Thyroid gland (tissue), 4 donors: ENCODE data around the gene CIAO2B.
A peak's percentile ranks its signal among the peaks of the same experiment; 100 is the strongest.

ENCODE experiments used
- POLR2A ChIP-seq, 2 donors: fragments of 450-650 bp; IDR thresholded peaks; one replicate each; pipeline ENCODE4 v1.6.1; 2017; ENCODE audit warnings: antibody characterized with exemption in 2 of 2, mild to moderate bottlenecking in 2 of 2, moderate library complexity in 1 of 2
- TF ChIP-seq, protein P1 (sequence below), 6 experiments: fragments of 200-600 bp in 3 of 6; fragments of 450-650 bp in 3 of 6; sonication (generic) in 3 of 6; IDR thresholded peaks; one replicate each; pipeline ENCODE4 v1.5.1; 2016 to 2019; ENCODE audit warnings: antibody characterized with exemption in 6 of 6, mild to moderate bottlenecking in 2 of 6, inconsistent platforms in 1 of 6, moderate library complexity in 1 of 6

DNA sequence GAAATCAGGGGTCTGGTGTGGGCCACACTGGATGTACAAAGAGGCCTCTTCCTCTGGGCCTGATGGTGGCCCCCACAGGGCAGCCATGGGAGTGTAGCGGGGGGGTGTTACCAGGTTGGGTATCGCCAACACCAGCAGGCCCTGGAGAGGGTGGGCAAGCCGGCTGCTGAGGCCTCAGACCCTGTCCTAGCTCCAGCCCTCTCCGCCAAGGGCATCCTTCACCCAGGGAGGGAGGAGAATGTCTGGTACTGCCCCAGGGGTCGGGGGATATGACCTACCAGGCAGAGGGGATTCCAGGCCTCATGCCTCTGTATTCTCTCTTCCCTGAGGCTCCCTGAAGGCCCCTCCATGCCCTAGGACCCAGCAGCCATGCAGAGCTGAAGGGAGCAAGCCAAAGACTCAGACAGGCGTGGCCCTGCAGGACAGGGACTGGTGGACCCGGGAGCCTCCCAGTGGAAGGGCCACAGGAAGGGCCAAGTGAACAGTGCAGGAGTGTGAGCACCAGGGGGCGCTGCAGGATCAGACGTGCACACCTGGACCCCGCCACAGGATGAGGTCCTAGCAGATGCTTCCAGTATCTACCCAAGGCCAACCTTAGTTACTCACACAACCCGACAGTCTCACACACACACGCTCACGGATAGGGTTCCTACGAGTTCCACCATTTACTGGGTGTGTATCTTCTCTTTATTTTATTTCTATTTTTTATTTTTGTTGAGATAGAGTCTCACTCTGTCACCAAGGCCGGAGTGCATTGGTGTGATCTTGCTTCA lies 43.3 kb upstream of the CIAO2B start:
- TF ChIP-seq, protein P1, sequence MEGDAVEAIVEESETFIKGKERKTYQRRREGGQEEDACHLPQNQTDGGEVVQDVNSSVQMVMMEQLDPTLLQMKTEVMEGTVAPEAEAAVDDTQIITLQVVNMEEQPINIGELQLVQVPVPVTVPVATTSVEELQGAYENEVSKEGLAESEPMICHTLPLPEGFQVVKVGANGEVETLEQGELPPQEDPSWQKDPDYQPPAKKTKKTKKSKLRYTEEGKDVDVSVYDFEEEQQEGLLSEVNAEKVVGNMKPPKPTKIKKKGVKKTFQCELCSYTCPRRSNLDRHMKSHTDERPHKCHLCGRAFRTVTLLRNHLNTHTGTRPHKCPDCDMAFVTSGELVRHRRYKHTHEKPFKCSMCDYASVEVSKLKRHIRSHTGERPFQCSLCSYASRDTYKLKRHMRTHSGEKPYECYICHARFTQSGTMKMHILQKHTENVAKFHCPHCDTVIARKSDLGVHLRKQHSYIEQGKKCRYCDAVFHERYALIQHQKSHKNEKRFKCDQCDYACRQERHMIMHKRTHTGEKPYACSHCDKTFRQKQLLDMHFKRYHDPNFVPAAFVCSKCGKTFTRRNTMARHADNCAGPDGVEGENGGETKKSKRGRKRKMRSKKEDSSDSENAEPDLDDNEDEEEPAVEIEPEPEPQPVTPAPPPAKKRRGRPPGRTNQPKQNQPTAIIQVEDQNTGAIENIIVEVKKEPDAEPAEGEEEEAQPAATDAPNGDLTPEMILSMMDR (IDR thresholded peaks at IDR 0.05): peak; percentile 81 to 98 (median 96)
- TF ChIP-seq POLR2A (IDR thresholded peaks at IDR 0.05): no peak
